ENCODE data around the gene ZNF70. TPM values are rescaled to one million over a fixed set of nuclear protein-coding genes. Genes with fewer than 3 reads are reported as not detected.

The ZNF70 gene
- total RNA-seq, 2 experiments from 2014 or later = 1.3 to 1.9 TPM

DNA sequence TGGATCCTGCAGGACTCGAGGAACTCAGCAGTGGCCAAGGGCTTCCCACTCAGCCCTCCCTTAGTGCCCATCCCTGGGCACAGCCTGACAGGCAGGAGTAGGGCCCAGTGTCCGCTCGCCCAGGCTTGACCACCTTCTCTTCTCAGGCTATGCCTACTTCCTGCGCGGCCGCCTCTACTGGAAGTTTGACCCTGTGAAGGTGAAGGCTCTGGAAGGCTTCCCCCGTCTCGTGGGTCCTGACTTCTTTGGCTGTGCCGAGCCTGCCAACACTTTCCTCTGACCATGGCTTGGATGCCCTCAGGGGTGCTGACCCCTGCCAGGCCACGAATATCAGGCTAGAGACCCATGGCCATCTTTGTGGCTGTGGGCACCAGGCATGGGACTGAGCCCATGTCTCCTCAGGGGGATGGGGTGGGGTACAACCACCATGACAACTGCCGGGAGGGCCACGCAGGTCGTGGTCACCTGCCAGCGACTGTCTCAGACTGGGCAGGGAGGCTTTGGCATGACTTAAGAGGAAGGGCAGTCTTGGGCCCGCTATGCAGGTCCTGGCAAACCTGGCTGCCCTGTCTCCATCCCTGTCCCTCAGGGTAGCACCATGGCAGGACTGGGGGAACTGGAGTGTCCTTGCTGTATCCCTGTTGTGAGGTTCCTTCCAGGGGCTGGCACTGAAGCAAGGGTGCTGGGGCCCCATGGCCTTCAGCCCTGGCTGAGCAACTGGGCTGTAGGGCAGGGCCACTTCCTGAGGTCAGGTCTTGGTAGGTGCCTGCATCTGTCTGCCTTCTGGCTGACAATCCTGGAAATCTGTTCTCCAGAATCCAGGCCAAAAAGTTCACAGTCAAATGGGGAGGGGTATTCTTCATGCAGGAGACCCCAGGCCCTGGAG is 32.6 kb upstream of the ZNF70 start:
- H3K4me3 ChIP-seq (ENCODE audit: low read length) = no peak overlapping the region
- intact Hi-C loops (cut with DNase I, micrococcal nuclease) = loop anchor here (10.0 kb wide), 1 partner anchor 231 kb away; the partner anchor contains the start of gene CABIN1 (in 2 of the 2)
- H3K27ac Mint-ChIP-seq = no peak overlapping the region
- H3K27ac ChIP-seq (ENCODE audit: low read depth in 1 of 2, low read length in 2 of 2) = no peak overlapping the region
- peaks cover 8% of the 10 kb centered on the region for H3K36me3 Mint-ChIP-seq (ENCODE audit: low read depth)
- no peaks in the 10 kb centered on the region for H3K27me3 Mint-ChIP-seq
- H3K27me3 ChIP-seq (ENCODE audit: control insufficient read depth in 1 of 2, insufficient read depth in 2 of 2, low read length in 2 of 2) = no peaks in the 10 kb centered on the region
- no peaks in the 10 kb centered on the region for H3K9me3 Mint-ChIP-seq
- peaks cover 23% of the 10 kb centered on the region for H3K4me1 Mint-ChIP-seq (ENCODE audit: low read depth)
- DNase-seq (no peak), ATAC-seq (ENCODE audit: poor library complexity) (no peak)
- H3K4me3 Mint-ChIP-seq = no peak overlapping the region
- H3K9me3 ChIP-seq (ENCODE audit: control insufficient read depth in 1 of 2, insufficient read depth in 1 of 2, low read length in 2 of 2) = no peaks in the 10 kb centered on the region
- TF ChIP-seq, protein P1, sequence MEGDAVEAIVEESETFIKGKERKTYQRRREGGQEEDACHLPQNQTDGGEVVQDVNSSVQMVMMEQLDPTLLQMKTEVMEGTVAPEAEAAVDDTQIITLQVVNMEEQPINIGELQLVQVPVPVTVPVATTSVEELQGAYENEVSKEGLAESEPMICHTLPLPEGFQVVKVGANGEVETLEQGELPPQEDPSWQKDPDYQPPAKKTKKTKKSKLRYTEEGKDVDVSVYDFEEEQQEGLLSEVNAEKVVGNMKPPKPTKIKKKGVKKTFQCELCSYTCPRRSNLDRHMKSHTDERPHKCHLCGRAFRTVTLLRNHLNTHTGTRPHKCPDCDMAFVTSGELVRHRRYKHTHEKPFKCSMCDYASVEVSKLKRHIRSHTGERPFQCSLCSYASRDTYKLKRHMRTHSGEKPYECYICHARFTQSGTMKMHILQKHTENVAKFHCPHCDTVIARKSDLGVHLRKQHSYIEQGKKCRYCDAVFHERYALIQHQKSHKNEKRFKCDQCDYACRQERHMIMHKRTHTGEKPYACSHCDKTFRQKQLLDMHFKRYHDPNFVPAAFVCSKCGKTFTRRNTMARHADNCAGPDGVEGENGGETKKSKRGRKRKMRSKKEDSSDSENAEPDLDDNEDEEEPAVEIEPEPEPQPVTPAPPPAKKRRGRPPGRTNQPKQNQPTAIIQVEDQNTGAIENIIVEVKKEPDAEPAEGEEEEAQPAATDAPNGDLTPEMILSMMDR (IDR thresholded peaks at IDR 0.05) = no peak
- ChIA-PET POLR2A (interaction anchor here (1.0 kb wide), 1 partner anchor 21 kb away, joined by 3 read pairs; the partner anchor contains the start of gene C22orf15), CTCF (no interaction called here)
- H3K4me1 ChIP-seq (ENCODE audit: insufficient read depth, low read length) = peaks cover 26% of the 10 kb centered on the region
- H3K36me3 ChIP-seq (ENCODE audit: insufficient read depth, low read length) = no peaks in the 10 kb centered on the region

DNA sequence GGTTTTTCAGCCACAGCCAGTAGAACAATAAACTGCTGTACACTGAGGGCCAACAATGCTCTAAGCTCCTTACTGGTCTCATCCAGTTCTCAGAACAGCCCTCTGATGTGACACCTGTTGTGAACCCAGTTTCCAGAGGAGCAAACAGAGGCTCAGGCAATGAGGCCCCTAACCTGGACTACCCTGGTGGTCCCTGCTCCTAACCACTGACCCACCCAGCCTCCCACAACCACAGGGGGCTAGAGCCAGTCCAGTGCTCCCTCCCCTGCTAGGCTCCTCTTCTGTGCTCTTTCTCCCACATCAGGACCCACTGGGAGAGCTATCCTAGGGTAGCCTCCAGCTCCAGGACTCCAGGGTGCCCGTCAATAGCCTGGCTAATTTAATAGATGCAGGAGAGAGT is 31.8 kb upstream of the ZNF70 start:
- H3K4me1 ChIP-seq (ENCODE audit: insufficient read depth, low read length) = peaks cover 18% of the 10 kb centered on the region
- Mint-ChIP-seq H3K27me3 (no peaks in the 10 kb centered on the region), H3K4me3 (no peak overlapping the region), H3K4me1 (ENCODE audit: low read depth) (peaks cover 18% of the 10 kb centered on the region), H3K27ac (no peak overlapping the region), H3K36me3 (ENCODE audit: low read depth) (peaks cover 5% of the 10 kb centered on the region), H3K9me3 (no peaks in the 10 kb centered on the region)
- H3K9me3 ChIP-seq (ENCODE audit: control insufficient read depth in 1 of 2, insufficient read depth in 1 of 2, low read length in 2 of 2) = no peaks in the 10 kb centered on the region
- no peak overlapping the region for H3K4me3 ChIP-seq (ENCODE audit: low read length)
- no peak overlapping the region for H3K27ac ChIP-seq (ENCODE audit: low read depth in 1 of 2, low read length in 2 of 2)
- ChIA-PET CTCF (no interaction called here), POLR2A (no interaction called here)
- TF ChIP-seq, protein P1 (IDR thresholded peaks at IDR 0.05) = no peak
- no peak for DNase-seq
- intact Hi-C loops (cut with DNase I, micrococcal nuclease) = loop anchor here (10.0 kb wide), 1 partner anchor 232 kb away; the partner anchor contains the start of gene CABIN1 (in 2 of the 2)
- no peak for ATAC-seq (ENCODE audit: poor library complexity)
- H3K36me3 ChIP-seq (ENCODE audit: insufficient read depth, low read length) = no peaks in the 10 kb centered on the region
- no peaks in the 10 kb centered on the region for H3K27me3 ChIP-seq (ENCODE audit: control insufficient read depth in 1 of 2, insufficient read depth in 2 of 2, low read length in 2 of 2)

DNA sequence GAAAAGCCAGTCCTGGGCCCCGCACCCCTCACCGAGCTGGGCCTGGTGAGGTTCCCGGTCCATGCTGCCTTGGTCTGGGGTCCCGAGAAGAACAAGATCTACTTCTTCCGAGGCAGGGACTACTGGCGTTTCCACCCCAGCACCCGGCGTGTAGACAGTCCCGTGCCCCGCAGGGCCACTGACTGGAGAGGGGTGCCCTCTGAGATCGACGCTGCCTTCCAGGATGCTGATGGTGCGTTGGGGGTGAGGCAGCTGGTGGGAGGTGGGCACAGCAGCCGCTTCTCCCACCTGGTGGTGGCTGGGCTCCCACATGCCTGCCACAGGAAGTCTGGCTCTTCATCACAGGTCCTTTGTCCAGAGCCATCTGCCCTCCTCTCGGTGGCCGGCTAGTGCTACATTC is 31.3 kb upstream of the ZNF70 start:
- no peak for ATAC-seq (ENCODE audit: poor library complexity)
- Mint-ChIP-seq H3K27ac (no peak overlapping the region), H3K4me1 (ENCODE audit: low read depth) (peaks cover 14% of the 10 kb centered on the region)

More for the DNA sequence above, 31.3 kb upstream of the ZNF70 start:
- no peak for DNase-seq
- ChIA-PET CTCF (no interaction called here), POLR2A (no interaction called here)
- Mint-ChIP-seq H3K9me3 (no peaks in the 10 kb centered on the region), H3K36me3 (ENCODE audit: low read depth) (peaks cover under 1% of the 10 kb centered on the region), H3K27me3 (no peaks in the 10 kb centered on the region), H3K4me3 (no peak overlapping the region)
- H3K27me3 ChIP-seq (ENCODE audit: control insufficient read depth in 1 of 2, insufficient read depth in 2 of 2, low read length in 2 of 2) = no peaks in the 10 kb centered on the region
- TF ChIP-seq, protein P1 (IDR thresholded peaks at IDR 0.05) = no peak
- H3K27ac ChIP-seq (ENCODE audit: low read depth in 1 of 2, low read length in 2 of 2) = no peak overlapping the region
- intact Hi-C loops (cut with DNase I, micrococcal nuclease) = loop anchor here (10.0 kb wide), 1 partner anchor 233 kb away; the partner anchor contains the start of gene CABIN1 (in 2 of the 2)
- H3K4me1 ChIP-seq (ENCODE audit: insufficient read depth, low read length) = peaks cover 14% of the 10 kb centered on the region
- H3K4me3 ChIP-seq (ENCODE audit: low read length) = no peak overlapping the region
- no peaks in the 10 kb centered on the region for H3K9me3 ChIP-seq (ENCODE audit: control insufficient read depth in 1 of 2, insufficient read depth in 1 of 2, low read length in 2 of 2)
- H3K36me3 ChIP-seq (ENCODE audit: insufficient read depth, low read length) = no peaks in the 10 kb centered on the region

Data from CD4-positive, alpha-beta T cell (primary cell).